GM21447 (cell line): ENCODE results near the gene PTPN23.

Experiments used
- ATAC-seq: cut with Tn5 transposase; IDR thresholded peaks from one replicate; pipeline ENCODE4 v1.9.1; 2021; ENCODE audit not compliant: unreplicated experiment

PTPN23 gene

GRCh38 chr3:47370887-47371697 is 9.7 kb upstream of the PTPN23 start:
- ATAC-seq, result no peak

- ATAC-seq, result no peak
Measured at GRCh38 chr3:47374587-47374986, 6.2 kb upstream of the PTPN23 start.

GRCh38 chr3:47376393-47376792 is 4.4 kb upstream of the PTPN23 start:
- no peak for ATAC-seq

DNA sequence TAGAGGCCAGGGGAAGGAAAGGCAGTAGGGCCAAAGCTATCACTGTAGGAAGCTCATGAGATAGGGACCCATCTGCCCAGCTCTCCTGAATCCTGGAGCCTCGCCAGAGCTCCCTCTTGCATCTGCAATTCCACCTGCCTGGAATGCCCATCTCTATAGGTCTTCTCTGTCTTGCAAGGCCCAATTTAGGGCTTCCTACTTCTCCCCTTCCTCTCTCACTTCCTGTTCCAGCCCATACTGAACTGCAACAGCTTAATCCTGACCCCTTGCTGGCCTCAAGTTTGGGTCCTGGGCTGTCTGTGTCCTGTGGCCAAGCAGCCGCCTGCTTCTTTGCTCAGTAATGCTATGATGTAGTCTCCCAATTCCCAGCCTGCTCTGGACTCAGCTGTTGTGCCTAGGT is 3.6 kb upstream of the PTPN23 start:
- no peak for ATAC-seq

- no peak for ATAC-seq
Measured at GRCh38 chr3:47378869-47379268, 2.0 kb upstream of the PTPN23 start.

GRCh38 chr3:47379411-47379899 is 1.4 kb upstream of the PTPN23 start:
- ATAC-seq, result no peak

GRCh38 chr3:47380026-47380600 is 708 bp upstream of the PTPN23 start:
- ATAC-seq, result no peak

GRCh38 chr3:47381317-47382157 is 716 bp downstream of the PTPN23 start:
- peak; percentile 69 for ATAC-seq

DNA sequence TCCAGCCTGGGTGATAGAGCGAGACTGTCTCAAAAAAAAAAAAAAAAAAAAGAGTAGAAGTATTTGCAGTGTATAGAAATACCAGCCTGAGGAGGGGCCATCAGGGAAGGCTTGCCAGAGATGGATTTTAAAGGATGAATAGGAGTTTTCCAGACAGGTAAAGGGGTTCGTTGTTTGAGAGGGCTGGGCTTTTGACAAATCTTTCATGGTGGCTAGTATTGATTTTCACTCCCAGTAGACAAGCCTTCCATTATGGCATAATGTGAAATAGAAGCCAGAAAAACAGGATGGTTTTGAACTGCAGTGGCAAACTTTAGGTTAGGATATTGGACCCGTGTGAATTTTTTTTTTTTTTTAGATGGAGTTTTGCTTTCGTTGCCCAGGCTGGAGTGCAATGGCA is 3.6 kb downstream of the PTPN23 start:
- ATAC-seq, result no peak

GRCh38 chr3:47385007-47385406 is 4.2 kb downstream of the PTPN23 start:
- ATAC-seq, result no peak

DNA sequence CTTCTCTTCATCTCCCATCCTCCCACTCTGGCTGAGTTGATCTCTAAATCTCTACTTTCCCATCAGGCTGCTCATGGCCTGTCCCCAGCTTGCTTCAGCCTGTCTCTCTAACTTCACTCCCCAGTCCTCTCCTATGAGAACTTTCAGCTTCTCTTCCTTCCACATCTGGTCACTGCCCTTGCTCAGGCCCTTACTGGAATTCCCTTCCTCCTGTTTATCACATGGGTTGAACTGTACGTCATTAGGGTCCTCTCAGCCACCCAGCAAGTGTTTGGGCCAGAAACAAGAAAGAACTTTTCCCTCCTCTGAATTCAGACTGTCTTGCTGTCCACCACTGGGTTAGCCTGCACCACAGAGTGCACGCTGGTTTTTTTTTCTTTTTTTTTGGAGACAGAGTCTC is 5.0 kb downstream of the PTPN23 start:
- no peak for ATAC-seq

DNA sequence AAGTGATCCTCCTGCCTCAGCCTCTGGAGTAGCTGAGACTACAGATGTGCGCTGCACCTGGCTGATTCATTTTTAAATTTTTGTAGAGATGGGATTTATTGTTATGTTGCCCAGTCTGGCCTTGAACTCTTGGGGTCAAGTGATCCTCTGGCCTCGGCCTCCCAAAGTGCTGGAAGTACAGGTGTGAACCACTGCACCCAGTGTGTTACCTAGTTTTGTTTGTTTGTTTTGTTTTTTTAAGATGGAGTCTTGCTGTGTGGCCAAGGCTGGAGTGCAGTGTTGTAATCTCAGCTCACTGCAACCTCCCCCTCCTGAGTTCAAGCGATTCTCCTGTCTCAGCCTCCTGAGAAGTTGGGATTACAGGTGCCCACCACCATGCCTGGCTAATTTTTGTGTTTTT is 12.1 kb downstream of the PTPN23 start:
- ATAC-seq, result no peak

DNA sequence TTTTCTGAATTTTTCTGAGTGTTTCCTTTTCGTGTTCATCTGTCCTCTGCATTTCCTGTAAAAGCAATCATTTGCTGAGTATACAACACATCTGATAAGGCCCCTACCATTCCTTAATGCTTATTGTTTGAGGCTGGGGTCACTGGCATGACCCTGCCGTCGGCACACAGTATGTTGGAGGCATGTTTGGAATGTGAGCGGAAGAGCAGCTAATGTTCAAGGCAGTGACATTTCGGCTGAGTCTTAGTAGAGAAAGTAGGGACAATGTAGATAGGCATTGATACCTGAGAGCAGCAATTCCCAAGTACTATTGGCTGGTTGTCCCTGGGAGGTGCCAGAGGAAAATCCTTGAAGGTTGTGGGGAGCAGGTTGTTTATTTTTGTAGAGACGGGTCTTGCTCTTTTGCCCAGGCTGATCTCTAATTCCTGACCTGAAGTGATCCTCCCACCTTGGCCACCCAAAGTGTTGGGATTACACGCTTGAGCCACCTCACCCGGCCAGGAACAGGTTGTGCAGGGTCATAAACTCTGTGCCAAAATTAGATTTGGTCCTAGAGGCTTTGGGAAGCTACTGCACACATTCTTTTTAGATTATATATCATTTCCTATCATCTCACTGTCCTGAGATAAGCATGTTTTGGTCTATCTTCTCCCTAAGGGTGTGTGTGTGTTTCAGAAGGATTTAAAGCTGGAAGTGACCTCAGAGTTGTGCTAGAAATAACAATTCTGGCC is 13.5 kb downstream of the PTPN23 start:
- no peak for ATAC-seq

- ATAC-seq, result no peak
Measured at GRCh38 chr3:47394881-47395280, 14.1 kb downstream of the PTPN23 start.

DNA sequence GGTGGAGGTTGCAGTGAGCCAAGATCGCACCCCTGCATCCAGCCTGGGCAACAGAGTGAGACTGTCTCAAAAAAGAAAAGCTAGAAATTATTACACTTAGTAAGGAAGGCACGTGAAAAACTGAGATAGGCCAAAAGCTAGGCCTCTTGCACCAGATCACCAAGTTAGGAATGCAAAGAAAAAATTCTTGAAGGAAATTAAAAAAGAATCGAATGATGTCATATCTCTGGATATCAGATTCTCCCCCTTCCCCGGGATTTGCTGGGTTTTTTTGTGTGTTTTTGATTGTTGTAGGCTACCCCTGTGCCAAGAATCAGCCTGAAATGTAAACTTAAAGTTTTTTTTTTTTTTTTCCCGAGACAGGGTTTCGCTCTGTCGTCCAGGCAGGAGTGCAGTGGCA is 17.4 kb downstream of the PTPN23 start:
- ATAC-seq, result no peak

DNA sequence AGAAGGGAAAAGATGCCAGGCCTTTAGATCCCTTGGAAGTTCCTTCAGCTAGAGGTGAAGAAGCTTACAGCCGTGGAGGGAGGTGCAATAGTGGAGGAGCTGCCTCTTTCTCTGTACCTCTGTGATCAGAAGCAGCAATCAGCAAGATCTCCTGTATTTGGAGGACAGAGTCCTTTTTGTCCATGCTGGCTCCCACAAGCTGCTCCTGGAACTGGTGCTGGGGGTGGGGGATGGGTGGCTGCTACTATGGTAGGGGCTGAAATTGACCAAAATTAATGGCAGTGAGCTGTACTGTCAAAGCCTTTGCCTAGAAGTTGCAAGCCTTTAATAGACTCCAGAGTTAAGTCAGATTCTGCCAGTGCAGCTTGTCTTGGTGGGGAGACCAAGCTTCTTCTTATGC is 18.2 kb downstream of the PTPN23 start:
- no peak for ATAC-seq

DNA sequence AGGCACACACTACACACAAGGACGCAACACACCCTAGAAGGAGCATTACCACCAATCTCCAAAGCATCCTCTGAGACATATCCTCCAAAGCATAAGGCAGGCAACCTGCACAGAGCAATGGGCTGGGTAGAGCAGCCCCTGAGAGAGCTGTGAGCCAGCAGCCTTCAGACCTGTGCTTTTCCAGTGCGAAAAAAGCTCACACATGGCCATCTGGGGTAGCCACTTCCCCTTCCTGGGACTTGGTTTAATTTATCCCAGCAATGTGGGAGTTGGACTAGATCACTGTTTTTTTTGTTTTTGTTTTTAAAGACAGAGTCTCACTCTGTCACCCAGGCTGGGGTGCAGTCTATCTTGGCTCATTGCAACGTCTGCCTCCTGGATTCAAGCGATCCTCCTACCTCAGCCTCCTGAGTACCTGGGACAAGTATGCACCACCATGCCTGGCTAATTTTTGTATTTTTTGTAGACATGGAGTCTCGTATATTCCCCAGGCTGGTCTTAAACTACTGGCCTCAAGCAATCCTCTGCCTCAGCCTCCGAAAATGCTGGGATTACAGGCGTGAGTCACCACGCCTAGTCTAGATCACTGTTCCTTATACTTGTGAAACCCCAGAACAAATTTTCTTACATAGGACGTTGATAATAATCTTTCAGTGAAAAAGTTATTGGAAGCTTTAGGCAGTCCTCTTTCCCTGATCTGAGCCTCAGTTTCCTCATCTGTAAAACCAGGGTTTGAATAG is 18.9 kb downstream of the PTPN23 start:
- no peak for ATAC-seq

DNA sequence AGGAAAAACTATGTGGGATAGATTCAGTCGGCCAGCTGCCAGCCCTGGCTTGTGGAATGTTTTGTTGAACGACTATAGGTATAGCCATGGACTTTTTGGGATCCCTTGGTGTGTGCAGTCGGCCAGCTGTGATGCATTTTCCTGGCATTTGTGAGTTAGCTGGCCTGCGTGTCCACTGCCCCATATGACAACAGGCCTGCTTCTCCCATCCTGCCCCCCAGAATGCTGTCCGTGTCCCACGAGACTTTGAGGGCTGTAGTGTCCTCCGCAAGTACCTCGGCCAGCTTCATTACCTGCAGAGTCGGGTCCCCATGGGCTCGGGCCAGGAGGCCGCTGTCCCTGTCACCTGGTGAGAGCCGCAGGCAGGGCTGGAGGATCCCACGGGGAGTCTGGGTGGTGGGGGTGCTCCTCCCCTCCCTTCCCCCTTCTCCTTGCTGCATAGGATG is 23.6 kb downstream of the PTPN23 start:
- ATAC-seq, result no peak

GRCh38 chr3:47404955-47405790 is 24.4 kb downstream of the PTPN23 start:
- ATAC-seq, result no peak
